Endodermal cell (in vitro differentiated cells): ENCODE data around the gene APBA1. TPM values are rescaled to one million over a fixed set of nuclear protein-coding genes. Genes with fewer than 3 reads are reported as not detected.

Source experiments
- DNase-seq: peaks from one replicate; pipeline ENCODE4 v3.0.0-alpha.2; 2017
- H3K27ac ChIP-seq: 2 replicates; pipeline ENCODE4 v1.5.1; 2013; ENCODE audit warnings: mild to moderate bottlenecking, low read depth, low read length, moderate library complexity
- H3K27me3 ChIP-seq: 2 replicates; pipeline ENCODE4 v1.6.1; 2013; ENCODE audit warnings: mild to moderate bottlenecking, low read length, moderate library complexity; ENCODE audit not compliant: insufficient read depth, control insufficient read depth, poor library complexity, severe bottlenecking
- H3K36me3 ChIP-seq: 2 replicates; pipeline ENCODE4 v1.7.0; 2013; ENCODE audit warnings: mild to moderate bottlenecking, low read length, moderate library complexity; ENCODE audit not compliant: control insufficient read depth, insufficient read depth
- H3K4me1 ChIP-seq: one replicate; pipeline ENCODE4 v1.7.0; 2013; ENCODE audit warnings: low read length; ENCODE audit not compliant: control insufficient read depth, insufficient read depth
- H3K4me3 ChIP-seq: 2 replicates; pipeline ENCODE4 v1.5.1; 2013; ENCODE audit warnings: mild to moderate bottlenecking, low read length, moderate library complexity
- H3K9ac ChIP-seq: 2 replicates; pipeline ENCODE4 v1.6.1; 2013; ENCODE audit warnings: mild to moderate bottlenecking, low read length, moderate library complexity; ENCODE audit not compliant: poor library complexity, severe bottlenecking; ENCODE audit errors: extremely low read depth
- H3K9me3 ChIP-seq: 2 replicates; pipeline ENCODE4 v1.6.1; 2013; ENCODE audit warnings: mild to moderate bottlenecking, low read length, moderate library complexity; ENCODE audit not compliant: control insufficient read depth
- H3K27ac Mint-ChIP-seq: 2 replicates; pipeline ENCODE4 v1.8.0; 2020; ENCODE audit warnings: mixed read lengths
- H3K27me3 Mint-ChIP-seq: 2 replicates; pipeline ENCODE4 v1.8.0; 2021; ENCODE audit warnings: mild to moderate bottlenecking, mixed read lengths; ENCODE audit not compliant: insufficient read depth
- H3K36me3 Mint-ChIP-seq: 2 replicates; pipeline ENCODE4 v1.8.0; 2020; ENCODE audit warnings: low read depth, mixed read lengths
- H3K4me1 Mint-ChIP-seq: 2 replicates; pipeline ENCODE4 v1.8.0; 2020; ENCODE audit warnings: mixed read lengths
- H3K4me3 Mint-ChIP-seq: 2 replicates; pipeline ENCODE4 v1.8.0; 2020; ENCODE audit warnings: mild to moderate bottlenecking, moderate library complexity, mixed read lengths
- H3K9me3 Mint-ChIP-seq: 2 replicates; pipeline ENCODE4 v1.8.0; 2020; ENCODE audit warnings: mild to moderate bottlenecking, mixed read lengths
- WGBS, 2 experiments: methylation state at CpG; one replicate each; pipeline versions ENCODE4 v1.1.5 to v1.1.7; 2013; ENCODE audit warnings: missing lambda C conversion rate in 2 of 2, mixed read lengths in 1 of 2; ENCODE audit not compliant: insufficient coverage in 1 of 2, insufficient read length in 1 of 2; 5-methylcytosine and 5-hydroxymethylcytosine counted together
- total RNA-seq, 2 donors: library from RNA; stranded (reverse); fragmentation: NEBNext Ultra II Directional in 1 of 2; extraction: Animal tissue kit (Norgen Biotek cat#: 25700) in 1 of 2; gene quantifications; 2 replicates in 1 of 2; 3 replicates in 1 of 2; pipeline ENCODE4 v1.2.1, GENCODE V29; 2021
- TF ChIP-seq, protein P1 (sequence below): fragments of 200-600 bp; sonication (generic); conservative IDR thresholded peaks from 2 replicates; pipeline ENCODE4 v1.5.0; 2021; ENCODE audit warnings: antibody characterized with exemption, mild to moderate bottlenecking

The APBA1 gene
- total RNA-seq, 2 donors from 2014 or later, result 0.51 to 0.75 TPM

GRCh38 chr9:69471433-69471832, 200.7 kb downstream of the APBA1 start:
- H3K9me3 ChIP-seq, result no peaks in the 10 kb centered on the region
- no peaks in the 10 kb centered on the region for H3K4me1 ChIP-seq
- Mint-ChIP-seq H3K4me1 (peaks cover 4% of the 10 kb centered on the region), H3K27ac (no peak overlapping the region), H3K4me3 (no peak overlapping the region), H3K9me3 (peaks cover under 1% of the 10 kb centered on the region), H3K36me3 (no peaks in the 10 kb centered on the region), H3K27me3 (no peaks in the 10 kb centered on the region)
- 74 to 86% methylated on average over 2 of the region's 2 CpGs for WGBS, 2 experiments
- no peaks in the 10 kb centered on the region for H3K27me3 ChIP-seq
- no peaks in the 10 kb centered on the region for H3K36me3 ChIP-seq
- no peak for DNase-seq
- no peak overlapping the region for H3K27ac ChIP-seq
- TF ChIP-seq, protein P1, sequence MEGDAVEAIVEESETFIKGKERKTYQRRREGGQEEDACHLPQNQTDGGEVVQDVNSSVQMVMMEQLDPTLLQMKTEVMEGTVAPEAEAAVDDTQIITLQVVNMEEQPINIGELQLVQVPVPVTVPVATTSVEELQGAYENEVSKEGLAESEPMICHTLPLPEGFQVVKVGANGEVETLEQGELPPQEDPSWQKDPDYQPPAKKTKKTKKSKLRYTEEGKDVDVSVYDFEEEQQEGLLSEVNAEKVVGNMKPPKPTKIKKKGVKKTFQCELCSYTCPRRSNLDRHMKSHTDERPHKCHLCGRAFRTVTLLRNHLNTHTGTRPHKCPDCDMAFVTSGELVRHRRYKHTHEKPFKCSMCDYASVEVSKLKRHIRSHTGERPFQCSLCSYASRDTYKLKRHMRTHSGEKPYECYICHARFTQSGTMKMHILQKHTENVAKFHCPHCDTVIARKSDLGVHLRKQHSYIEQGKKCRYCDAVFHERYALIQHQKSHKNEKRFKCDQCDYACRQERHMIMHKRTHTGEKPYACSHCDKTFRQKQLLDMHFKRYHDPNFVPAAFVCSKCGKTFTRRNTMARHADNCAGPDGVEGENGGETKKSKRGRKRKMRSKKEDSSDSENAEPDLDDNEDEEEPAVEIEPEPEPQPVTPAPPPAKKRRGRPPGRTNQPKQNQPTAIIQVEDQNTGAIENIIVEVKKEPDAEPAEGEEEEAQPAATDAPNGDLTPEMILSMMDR, result no peak
- no peak overlapping the region for H3K9ac ChIP-seq
- H3K4me3 ChIP-seq, result no peak overlapping the region

DNA sequence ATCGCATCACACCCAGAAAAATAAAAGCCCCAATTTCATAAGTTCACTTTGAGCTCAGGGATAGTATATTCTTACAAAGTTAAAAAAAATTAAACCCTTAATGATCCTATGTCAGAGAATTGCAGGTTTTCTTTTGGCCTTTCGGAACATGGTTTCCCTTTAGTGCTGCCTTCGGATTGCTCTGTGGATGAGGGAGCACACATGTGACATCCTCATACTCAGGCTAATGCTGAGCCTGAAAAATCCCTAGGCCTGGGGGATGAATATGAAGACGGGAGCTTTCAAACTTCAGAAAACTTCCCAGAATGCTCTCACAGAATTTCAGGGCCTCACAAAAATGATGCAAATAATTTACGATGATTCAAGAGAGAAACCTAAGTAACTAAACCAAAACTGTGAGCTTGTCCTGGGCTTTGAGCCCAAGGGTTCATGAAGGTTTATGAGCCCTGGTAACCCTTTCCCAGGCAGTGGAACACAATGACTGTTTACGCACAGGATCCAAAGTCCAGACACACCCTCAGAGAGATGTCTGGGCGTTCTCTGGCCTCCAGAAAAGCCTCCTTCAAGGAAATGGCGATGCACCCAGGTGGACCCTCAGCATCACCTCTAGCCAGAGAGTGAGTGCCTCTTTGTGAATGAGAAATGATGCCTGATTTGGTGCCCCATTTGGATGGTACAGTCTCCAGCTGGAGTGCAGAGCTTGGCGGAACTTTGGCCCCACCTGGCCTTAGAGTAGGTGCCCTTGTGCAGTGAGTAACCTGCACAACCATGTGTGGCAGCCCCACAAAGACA, 201.8 kb downstream of the APBA1 start:
- no peak overlapping the region for H3K27ac ChIP-seq
- WGBS, 2 experiments, result 93 to 95% methylated on average over 7 to 9 of the region's 9 CpGs
- H3K27me3 ChIP-seq, result no peaks in the 10 kb centered on the region
- peaks cover under 1% of the 10 kb centered on the region for H3K4me1 Mint-ChIP-seq
- no peak overlapping the region for H3K4me3 ChIP-seq
- no peak overlapping the region for H3K27ac Mint-ChIP-seq
- no peaks in the 10 kb centered on the region for H3K9me3 ChIP-seq
- no peaks in the 10 kb centered on the region for H3K4me1 ChIP-seq
- no peaks in the 10 kb centered on the region for H3K36me3 ChIP-seq
- H3K4me3 Mint-ChIP-seq, result no peak overlapping the region
- no peaks in the 10 kb centered on the region for H3K36me3 Mint-ChIP-seq
- no peak overlapping the region for H3K9ac ChIP-seq
- H3K27me3 Mint-ChIP-seq, result peaks cover 2% of the 10 kb centered on the region
- no peaks in the 10 kb centered on the region for H3K9me3 Mint-ChIP-seq
- no peak for DNase-seq
- TF ChIP-seq, protein P1, result no peak

GRCh38 chr9:69469136-69469535, 203.0 kb downstream of the APBA1 start:
- H3K9me3 Mint-ChIP-seq, result no peaks in the 10 kb centered on the region
- no peak overlapping the region for H3K27ac Mint-ChIP-seq
- no peaks in the 10 kb centered on the region for H3K36me3 Mint-ChIP-seq
- peaks cover 3% of the 10 kb centered on the region for H3K27me3 Mint-ChIP-seq
- no peak overlapping the region for H3K27ac ChIP-seq
- no peak overlapping the region for H3K9ac ChIP-seq
- H3K4me3 Mint-ChIP-seq, result no peak overlapping the region
- no peak overlapping the region for H3K4me3 ChIP-seq
- no peak for DNase-seq
- H3K9me3 ChIP-seq, result no peaks in the 10 kb centered on the region
- TF ChIP-seq, protein P1, result no peak
- H3K4me1 Mint-ChIP-seq, result no peaks in the 10 kb centered on the region
- H3K36me3 ChIP-seq, result no peaks in the 10 kb centered on the region
- H3K4me1 ChIP-seq, result no peaks in the 10 kb centered on the region
- no peaks in the 10 kb centered on the region for H3K27me3 ChIP-seq
